Stimulated activated CD4-positive, alpha-beta T cell treated with anti-CD3 and anti-CD28 coated beads, Interleukin-4, amount 100 ng/mL, for 1 hour (primary cell): ENCODE data around the gene FAM124B.
A peak's percentile ranks its signal among the peaks of the same experiment; 100 is the strongest.

Experiments
- DNase-seq: peaks from one replicate; pipeline ENCODE4 v3.0.0-alpha.2; 2020

The FAM124B gene, protein sequence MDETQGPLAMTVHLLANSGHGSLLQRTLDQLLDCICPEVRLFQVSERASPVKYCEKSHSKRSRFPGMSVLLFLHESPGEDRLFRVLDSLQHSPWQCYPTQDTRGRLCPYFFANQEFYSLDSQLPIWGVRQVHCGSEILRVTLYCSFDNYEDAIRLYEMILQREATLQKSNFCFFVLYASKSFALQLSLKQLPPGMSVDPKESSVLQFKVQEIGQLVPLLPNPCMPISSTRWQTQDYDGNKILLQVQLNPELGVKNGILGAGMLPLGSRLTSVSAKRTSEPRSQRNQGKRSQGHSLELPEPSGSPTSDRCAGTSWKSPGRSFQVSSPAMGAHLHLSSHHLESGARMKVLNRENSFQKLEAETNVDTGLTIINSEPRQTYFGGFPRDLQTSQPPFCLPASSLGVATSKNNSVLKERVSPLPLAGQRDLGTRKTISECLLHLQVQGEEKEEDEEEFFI

DNA sequence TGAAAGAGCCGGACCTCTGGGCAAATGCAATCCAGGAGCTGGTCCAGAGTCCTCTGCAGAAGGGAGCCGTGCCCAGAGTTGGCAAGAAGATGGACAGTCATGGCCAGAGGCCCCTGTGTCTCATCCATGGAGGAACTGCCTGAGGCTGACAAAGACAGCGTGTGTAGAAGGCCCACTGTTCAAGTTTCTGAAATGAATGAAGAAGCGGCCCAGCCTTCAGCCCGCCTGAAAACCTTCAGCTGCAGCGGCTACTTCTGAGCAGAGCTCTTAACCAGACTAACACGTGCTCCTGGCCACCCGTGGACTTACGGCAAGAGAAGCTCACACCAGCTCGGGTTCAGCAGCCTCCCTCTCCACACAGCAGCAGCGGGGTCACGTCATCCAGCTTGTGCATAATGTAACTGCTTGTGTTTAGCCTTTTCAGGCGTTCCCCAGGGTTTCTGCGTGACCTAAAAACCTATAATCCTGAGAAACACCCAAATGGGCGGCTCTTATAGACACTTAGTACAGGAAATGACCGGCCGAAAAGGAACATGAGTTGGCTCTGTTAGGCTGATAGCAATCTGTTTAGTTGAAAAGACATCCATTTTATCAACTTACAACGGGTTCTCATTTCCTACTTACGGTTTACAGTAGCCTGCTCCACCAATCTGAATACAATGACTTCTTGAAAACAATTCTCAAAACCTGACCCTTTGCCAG lies at the start of gene FAM124B:
Gene FAM124B (minus strand): TSS at position 467 of the 702 bp plus-strand sequence. CDS start 339 bp downstream, at position 128.
- peak; percentile 17 for DNase-seq

DNA sequence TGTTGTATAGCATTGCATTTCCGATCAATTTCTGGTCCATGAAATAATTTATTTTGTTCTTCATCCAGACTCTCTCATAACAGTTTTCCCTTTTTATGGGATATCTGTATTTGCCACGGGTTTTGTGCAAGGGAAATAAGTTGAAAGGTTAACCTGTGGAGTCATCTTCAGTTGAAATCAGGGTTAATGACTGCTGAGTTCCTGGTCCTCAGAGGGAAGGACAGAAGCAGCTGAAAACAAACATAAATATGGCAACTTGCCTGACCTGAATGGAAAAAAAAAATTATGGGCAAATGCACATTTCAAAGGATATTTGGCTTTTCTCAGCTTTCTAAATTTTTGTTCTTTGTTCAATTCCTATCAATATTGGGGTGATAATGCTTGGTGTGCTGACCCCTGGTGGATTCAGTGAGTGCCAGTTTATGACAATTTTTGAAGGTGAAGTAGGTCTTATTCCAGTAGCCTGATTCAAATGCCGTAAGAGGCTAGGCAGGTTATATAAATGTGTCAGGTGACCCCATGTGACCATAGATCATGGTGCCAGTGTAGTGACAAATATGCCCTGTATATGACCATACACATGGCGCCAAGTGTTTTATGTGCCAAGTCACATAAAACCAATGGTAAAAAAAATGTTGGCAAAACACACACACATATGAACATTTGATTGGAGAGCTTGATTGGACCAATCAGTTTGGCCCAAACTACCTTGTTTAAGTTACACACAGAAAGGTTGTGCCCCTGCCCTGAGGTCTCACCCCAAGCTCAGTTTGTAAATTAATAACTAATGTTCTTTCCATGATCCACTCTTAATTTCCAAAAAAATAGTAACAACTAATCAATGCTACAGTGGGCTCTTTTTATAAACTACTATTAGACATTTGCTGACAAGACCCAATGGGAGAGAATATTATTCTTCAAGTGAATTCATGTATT lies 47.6 kb upstream of the FAM124B start:
- DNase-seq, result no peak

DNA sequence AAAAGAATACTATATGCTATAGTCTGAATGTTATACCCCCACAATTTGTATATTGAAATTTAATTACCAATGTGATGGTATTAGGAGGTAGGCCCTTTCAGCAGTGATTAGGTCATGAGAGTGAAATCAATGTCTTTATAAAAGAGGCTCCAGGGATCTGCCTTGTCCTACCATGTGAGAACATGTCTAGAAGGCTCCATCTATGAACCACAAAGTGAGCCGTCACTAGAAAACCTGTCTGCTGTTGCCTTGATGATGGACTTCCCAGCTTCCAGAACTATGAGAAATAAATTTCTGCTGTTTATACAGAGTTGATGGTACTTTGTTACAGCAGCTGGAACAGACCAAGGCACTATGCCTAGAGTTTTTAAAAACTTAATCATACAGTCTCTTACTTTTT lies 46.3 kb upstream of the FAM124B start:
- no peak for DNase-seq

DNA sequence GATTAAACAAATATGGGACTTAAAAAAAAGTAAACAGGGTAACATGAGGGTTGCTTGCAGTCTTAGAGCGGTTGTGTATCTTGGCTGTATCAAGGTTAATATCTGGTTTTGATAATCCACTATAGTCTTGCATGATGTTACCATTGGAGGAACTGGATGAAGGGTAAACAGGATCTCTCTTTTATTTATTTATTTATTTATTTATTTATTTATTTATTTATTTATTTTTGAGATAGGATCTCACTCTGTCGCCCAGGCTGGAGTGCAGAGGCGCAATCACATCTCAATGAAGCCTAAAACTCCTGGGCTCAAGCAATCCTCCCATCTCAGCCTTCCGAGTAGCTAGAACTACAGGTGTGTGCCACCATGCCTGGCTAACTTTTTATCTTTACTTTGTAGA lies 42.9 kb upstream of the FAM124B start:
- DNase-seq, result no peak

DNA sequence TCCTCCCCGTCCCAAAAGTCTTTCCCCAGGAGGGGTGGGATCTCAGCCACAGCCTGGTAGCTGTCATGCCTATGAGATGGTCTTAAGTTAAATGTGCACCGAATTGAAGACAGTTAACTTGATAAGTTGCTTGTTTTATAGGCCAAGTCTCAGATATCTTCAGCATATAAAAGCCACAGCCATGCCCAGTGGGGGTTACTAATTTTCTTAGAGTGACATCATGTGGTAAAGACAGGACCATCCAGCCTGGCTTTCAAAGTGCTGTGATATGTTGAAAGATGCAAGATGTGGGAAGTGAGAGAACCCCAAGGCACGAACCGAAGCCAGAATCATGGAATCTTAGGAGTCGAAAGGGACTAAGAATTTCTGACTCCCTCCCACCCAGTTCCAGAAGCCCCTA lies 42.1 kb upstream of the FAM124B start:
- DNase-seq, result no peak

DNA sequence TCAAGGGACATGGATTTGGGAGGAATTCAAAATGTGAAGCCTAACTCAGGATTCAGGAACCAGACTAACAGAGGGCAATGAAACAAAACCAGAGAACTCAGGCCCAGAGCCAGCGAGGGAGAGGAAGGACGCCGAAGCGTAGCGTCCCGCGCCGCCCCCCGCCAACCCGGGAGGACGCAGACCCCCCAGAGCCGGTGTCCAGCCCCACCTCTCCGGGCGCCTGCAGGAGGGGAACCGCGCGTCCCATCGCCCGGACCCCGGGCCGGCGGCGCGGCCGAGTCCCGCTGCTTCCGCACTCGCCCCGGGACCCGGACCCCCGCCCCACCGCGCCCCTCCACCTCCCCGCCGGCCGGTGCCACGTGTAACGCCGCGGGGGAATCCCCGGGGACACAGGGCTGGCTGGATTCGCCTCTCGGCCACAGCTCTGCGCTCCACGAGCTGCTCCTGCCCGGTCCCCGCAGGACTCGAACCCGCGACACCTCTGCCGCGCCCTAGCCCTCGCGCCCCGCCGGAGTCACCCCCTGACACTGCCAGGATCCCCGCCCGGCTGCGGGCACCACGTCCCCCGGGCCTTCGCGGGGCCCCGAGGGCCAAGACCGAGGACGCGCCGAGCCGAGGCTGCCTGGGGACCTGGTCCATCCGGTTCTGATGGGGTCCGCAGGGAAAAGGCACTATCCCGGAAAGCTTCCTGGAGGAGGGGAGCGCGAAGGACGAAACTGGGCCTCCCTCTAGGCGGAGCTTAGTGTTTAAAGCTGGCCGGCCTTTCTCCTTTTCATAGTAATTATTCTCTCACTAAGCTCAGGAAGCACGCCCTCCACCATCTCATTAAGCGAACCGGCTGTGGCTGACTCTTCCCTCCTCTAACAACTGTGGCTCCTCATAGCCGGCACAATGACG lies 40.4 kb upstream of the FAM124B start:
- peak; percentile 3 for DNase-seq

DNA sequence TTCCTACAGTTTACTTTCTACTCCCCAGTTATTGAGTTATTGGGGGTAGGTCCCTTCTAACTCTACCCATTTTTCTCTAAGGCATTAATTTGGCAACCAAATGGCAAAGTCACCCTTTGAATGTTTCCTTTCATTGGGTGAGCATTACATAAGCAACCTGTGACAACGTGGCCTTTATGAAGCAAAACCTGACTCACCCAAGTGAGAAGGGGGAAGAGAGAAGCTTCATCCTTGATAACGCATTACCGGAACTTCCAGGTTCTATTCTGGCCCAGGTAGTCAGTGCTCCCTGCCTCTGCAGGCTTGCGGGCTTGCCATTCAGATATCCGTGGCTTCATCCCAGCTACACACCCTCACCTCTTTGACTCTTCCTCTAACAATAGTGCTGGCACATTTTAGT lies 39.1 kb upstream of the FAM124B start:
- DNase-seq, result no peak

DNA sequence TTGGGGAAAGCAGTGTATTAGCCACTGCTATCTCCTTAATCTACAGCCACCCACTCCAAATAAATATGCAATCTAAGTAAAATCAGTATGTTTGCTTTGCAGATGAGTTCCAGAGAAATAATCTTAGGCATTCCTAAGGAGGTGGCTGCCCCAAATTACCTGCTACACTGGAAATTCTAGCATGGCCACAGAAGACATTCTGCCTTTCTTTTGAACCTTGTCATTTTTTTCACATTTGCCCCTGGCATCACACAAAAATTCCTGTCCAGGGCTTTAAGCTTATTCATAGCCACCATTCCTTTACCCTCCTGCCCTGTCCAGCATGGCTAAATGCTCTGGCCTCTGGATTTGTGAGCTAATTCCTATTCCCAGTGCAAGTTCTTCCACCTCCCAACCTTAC lies 36.8 kb upstream of the FAM124B start:
- DNase-seq, result no peak

DNA sequence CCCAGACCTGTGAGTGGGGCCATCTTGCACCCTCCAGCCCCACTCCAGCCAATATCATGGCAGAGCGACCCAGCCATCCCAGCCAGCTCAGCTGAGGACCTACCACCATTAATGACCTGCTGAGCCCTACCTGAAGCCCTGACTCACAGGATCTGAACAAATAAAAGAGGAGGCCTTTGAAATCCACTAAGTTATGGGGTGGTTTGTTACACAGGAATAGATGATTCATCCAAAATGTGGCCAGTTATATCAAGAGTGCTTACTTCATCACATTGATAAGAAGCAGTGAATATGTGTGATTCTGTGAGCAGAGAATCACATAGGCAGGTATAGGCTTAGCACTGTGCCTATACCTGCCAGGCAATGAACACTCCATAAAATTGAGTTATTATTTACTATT lies 34.7 kb upstream of the FAM124B start:
- DNase-seq, result no peak

DNA sequence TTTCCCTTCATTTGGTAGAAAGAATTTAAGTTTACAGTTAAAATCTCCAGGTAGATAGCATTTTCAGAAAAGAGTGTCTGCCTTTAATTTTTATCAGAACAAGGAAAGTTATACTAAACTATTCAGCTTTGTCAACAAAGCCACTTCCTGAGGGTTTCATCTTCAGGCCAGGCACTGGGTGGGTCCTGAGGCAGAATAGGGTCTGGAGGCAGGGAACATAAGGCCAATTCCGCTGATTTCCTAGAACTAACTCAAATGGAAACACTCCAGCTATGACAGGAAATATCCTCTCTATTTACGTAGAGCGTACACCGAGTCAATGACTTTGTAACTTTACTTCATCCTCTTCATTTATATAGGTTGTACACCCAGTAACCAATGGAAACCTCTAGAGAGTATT lies 32.7 kb upstream of the FAM124B start:
- no peak for DNase-seq

DNA sequence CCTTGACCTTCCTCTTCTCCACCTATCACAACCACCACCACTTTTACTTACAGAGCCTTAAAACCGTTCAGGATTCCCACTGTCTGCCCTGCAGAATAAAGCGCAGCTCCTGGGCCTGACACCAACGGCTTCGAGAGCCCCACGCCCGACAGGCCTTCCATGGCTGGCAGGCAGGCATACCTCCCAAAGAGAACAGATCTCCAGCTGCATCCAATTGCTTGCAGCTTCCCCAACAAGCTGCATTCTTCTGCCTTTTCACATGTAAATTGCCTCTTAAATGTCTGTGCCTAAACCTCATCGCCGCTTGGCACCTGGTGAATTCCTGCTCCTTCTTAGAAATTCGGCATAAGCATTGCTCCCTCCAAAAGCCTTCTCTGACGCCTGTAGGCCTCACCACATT lies 31.5 kb upstream of the FAM124B start:
- no peak for DNase-seq

DNA sequence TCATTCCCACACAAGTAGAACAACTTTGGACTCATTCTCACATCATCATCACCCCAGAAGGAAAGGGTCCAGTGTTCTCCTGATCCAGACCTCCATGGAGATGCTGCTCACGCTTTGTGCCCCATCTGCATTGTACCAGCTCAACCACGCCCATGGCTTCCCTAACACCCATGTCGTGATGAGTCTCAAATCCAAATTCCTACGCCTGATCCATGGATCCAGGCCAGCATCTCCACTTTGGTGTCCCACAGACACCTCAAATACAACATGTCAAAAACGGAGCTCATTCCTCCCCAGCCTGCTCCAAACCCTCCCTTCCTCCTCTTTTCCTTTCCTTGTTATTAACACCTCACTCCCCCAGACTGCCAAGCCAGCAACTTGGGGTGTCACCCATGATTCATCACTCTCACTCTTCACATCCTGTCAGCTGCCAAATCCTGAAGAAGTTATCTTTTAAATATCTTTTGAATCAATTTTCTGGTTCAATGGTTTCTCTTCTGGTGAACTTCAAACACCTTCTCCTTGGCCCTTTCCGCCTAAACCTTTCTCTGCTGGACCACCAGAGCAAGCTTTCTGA lies 30.2 kb upstream of the FAM124B start:
- DNase-seq, result no peak

DNA sequence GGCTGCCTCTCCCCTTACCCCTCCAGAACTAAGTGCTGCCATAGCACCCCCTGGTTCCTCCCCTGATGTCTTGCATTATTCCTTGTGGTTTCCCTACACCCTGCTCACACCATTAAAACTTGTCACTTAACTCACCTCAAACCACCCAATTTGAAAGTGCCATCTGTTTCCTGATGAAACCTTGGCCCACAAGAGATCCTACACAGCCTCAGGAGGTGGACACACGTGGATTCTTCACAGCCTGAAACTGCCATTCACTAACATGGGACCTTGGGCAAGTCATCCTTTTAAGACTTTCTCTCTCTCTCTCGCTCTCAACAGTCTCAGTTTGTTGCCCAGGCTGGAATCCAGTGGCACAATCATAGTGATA lies 27.5 kb upstream of the FAM124B start:
- no peak for DNase-seq

DNA sequence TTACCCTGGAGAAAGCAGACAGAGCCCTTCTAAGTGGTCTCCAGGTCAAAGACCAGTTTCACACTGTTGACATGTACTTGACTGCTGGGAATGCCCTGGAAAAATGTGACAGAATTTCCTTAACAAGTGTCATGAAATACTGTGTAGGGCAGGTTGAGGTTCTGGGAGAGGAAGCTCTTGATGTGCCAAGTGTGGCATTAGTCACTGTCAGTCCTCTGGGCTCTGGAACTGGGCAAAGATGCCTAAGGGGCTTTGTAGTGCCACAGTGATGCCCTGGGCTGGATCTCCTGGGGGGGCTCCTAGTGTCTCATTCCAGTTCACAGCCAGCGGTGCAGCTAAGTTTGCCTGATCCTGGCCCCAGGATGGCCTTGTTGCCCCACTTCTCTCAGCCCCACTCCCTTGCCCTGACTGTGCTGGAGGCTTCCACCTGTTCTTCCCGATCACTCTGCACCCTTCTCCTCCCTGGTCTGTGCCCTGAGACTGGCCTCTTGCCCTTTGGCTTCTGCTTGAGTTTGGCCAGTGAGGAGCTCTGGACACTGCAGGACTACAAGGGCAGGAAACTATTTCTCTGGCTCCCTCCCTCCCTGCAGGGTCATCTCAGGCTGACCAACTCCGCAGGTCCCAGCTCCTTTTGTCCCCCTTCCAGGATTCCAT lies 27.0 kb upstream of the FAM124B start:
- DNase-seq, result no peak

DNA sequence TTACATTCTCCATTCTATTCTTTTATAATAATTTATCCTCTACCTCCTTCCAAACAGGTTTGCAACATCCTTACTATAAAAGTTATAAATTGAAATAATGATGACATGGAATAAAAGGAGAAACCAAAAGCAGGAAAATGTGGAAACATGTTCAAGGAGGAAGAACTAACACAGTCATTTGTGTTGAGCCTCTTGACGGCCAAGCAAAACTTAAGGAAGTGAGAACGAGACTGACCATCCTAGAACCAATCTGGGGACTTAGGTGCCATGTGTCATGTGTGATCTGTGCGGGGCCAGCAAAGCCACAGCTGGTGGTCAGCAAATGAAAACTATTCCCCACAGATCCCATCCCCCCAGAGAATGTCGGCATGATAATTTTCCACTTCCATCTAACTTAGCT lies 25.6 kb upstream of the FAM124B start:
- DNase-seq, result no peak

DNA sequence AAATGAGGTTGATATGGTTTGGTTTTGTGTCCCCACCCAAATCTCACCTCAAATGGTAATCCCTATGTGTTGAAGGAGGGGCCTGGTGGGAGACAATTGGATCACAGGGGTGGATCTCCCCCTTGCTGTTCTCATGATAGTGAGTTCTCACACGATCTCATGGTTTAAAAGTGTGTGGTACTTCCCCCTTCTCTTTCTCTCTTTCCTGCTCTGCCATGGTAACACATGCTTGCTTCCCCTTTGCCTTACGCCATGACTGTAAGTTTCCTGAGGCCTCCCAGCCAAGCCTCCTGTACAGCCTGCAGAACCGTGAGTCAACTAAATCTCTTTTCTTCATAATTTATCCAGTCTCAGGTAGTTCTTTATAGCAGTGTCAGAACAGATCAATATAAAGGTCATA lies 24.7 kb upstream of the FAM124B start:
- DNase-seq, result no peak

DNA sequence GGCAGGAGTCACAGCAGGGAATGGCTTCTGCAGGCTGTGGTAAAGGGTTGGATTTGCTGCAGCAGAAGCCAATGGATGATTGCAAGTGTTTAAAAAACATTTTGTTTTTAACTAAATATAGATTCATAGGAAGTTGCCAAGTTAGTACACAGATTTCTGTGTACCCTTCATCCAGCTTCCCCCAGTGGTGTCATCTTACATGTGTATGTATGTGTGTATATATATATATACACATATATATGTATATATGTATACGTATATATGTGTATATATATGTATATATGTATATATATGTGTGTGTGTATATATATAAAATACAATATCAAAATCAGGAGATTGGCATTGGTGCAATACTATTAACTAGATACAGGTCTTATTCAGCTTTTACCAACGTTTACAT lies 19.2 kb upstream of the FAM124B start:
- no peak for DNase-seq

DNA sequence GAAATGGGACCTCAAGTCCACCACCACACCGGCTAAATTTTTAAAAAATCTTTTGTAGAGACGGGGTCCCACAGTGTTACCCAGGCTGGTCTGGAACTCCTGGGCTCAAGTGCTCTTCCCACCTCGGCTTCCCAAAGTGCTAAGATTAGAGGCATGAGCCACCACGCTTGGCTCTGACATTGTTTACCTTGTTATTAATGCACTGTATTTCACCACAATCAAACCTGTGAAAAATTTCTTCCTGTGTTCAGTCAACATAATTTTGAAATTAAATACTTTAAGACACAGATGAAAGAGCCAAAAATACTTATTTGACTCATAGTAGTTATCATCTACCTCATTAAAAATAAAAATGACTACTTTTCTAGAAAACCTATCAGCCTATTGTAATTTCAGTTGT lies 16.0 kb upstream of the FAM124B start:
- DNase-seq, result no peak

DNA sequence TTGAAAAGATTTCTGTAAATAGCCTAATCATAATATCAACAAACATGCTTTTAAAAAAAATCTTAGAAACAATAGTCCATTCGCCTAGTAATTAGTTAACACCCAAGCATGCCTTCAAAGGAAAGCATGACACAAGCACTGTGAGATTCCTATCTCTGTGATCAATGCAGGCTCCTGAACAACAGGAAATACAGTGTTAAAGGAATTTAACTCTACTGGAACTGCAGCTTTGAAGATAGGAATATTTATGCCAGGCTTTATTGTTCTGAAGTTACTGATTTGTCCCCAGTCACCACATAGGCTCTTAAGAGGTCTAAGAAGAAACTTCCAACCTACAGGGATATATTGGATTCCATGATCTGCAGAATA lies 15.4 kb upstream of the FAM124B start:
- DNase-seq, result no peak

DNA sequence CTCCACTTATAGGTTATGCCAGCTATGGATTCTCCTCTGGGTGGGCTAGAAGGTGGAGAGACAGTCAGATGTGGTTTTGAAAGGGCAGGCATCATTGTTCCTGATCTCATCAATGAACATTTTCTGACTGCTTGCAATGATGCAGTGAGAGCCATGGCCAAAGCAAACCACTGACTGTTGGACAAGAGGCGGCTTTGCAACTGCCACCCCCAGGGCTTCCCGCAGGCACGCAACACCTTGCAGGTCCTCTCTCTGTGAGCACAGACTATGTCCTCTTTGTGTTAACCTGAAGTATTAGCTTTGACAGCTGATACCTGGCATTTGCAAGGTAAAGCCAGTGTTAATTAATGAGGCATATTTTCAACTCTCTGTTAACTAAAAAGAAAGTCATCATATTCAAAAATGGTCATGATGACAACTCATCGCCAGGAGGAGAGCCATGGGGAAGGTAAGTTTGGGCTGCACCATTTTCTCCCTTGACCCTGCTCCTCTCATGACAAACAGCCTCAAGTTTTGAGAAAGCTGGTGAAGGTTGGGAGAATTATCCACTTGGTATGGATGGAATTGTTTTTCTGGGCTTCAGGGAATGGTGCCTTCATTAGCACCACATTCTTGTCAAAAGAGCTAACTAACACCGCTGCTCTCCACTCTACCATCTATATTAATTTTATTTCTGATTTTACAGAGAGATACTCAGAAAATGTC lies 14.9 kb upstream of the FAM124B start:
- no peak for DNase-seq

DNA sequence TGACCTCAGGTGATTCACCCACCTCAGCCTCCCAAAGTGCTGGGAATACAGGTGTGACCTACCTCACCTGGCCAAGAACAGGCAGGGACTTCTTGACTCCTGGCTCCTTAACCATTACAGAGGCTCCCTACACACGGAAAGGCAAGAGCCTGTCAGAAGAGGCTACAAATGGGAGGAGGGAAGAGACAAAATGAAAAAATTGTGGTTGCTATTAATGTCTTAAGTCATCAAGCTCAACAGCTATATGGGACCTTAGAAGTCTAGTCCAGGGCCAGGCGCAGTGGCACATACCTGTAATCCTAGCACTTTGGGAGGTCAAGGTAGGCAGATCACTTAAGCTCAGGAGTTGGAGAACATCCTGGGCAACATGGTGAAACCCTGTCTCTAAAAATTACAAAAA lies 11.5 kb upstream of the FAM124B start:
- DNase-seq, result no peak
